HepG2 (cell line): ENCODE measurements around the gene EREG. TPM values are rescaled to one million over a fixed set of nuclear protein-coding genes. Genes with fewer than 3 reads are reported as not detected.

ENCODE experiments used
- ATAC-seq: fragments of 200-7000 bp; cut with Tn5 transposase; 3 replicates; pipeline ENCODE4 v1.9.1; 2020; ENCODE audit warnings: mild to moderate bottlenecking, moderate library complexity
- BruUV-seq: library from RNA; stranded (reverse); fragments of 400-500 nt; replicated peaks from 2 replicates; lab custom pipeline; 2021; lab: Mats Ljungman, UMichigan
- CTCF ChIA-PET: fragments of 300-600 bp; formaldehyde crosslinking; extraction: SDS; loops from one replicate; lab custom pipeline; 2021; ENCODE audit warnings: low total read pairs, inconsistent platforms, low intra/inter-chr PET ratio; lab: Yijun Ruan, JAX
- POLR2A ChIA-PET: fragments of 350-600 bp; sonication (Branson Sonifier 250); formaldehyde crosslinking; loops from one replicate; lab custom pipeline; 2020; ENCODE audit warnings: antibody characterized with exemption, inconsistent platforms; lab: Yijun Ruan, JAX
- DNase-seq: peaks from one replicate; pipeline ENCODE4 v3.0.0-alpha.2; 2015; ENCODE audit warnings: low spot score
- FAIRE-seq: peaks from 3 replicates; lab custom pipeline; 2011; peaks lifted over from hg19 to GRCh38; lab: Jason Lieb, UNC
- H2AFZ ChIP-seq: one replicate; pipeline ENCODE4 v1.6.1; 2011; ENCODE audit warnings: low read length, inconsistent platforms
- H3K27ac ChIP-seq: fragments of 300-600 bp; 3 replicates; pipeline ENCODE4 v1.8.0; 2011; ENCODE audit warnings: mixed run types, mild to moderate bottlenecking, mixed read lengths, low read length, inconsistent platforms; ENCODE audit not compliant: insufficient read depth; ENCODE audit errors: extremely low read length
- H3K27me3 ChIP-seq, 2 experiments: fragments of 200-600 bp in 1 of 2; 2 replicates in 1 of 2; 3 replicates in 1 of 2; pipeline versions ENCODE4 v1.6.0 to v1.8.0; 2011; ENCODE audit warnings: low read length in 2 of 2, mild to moderate bottlenecking in 2 of 2, moderate library complexity in 2 of 2, inconsistent platforms in 1 of 2; ENCODE audit not compliant: insufficient read depth in 2 of 2, control insufficient read depth in 1 of 2
- H3K36me3 ChIP-seq, 2 experiments: fragments of 200-600 bp in 1 of 2; replicated peaks in 1 of 2; 2 replicates in 1 of 2; 3 replicates in 1 of 2; pipeline versions ENCODE4 v1.5.1 to v1.8.0; 2011; ENCODE audit warnings: low read length in 2 of 2, inconsistent platforms in 1 of 2; ENCODE audit not compliant: insufficient read depth in 2 of 2, control insufficient read depth in 1 of 2
- H3K4me1 ChIP-seq: 2 replicates; pipeline ENCODE4 v1.5.1; 2012; ENCODE audit warnings: low read length, inconsistent platforms; ENCODE audit not compliant: insufficient read depth
- H3K4me2 ChIP-seq: 2 replicates; pipeline ENCODE4 v1.6.0; 2011; ENCODE audit warnings: low read depth, low read length, inconsistent platforms
- H3K4me3 ChIP-seq, 3 experiments: fragments of 200-600 bp in 1 of 3; sonication (generic), shearing (Covaris generic) in 1 of 3; replicated peaks in 1 of 3; 2 replicates each; pipeline ENCODE4 v1.5.1; 2011 to 2016; ENCODE audit warnings: low read length in 3 of 3, inconsistent platforms in 2 of 3, low read depth in 2 of 3, mild to moderate bottlenecking in 2 of 3, control low read depth in 1 of 3, mixed read lengths in 1 of 3; ENCODE audit not compliant: insufficient read depth in 1 of 3
- H3K79me2 ChIP-seq: one replicate; pipeline ENCODE4 v1.6.1; 2011; ENCODE audit warnings: low read length, inconsistent platforms; ENCODE audit not compliant: insufficient read depth
- H3K9ac ChIP-seq: 2 replicates; pipeline ENCODE4 v1.6.0; 2011; ENCODE audit warnings: mild to moderate bottlenecking, low read depth, low read length, inconsistent platforms; ENCODE audit not compliant: insufficient read depth
- H3K9me3 ChIP-seq: 2 replicates; pipeline ENCODE4 v1.5.1; 2012; ENCODE audit warnings: mild to moderate bottlenecking, low read length
- H4K20me1 ChIP-seq: 2 replicates; pipeline ENCODE4 v1.6.0; 2011; ENCODE audit warnings: inconsistent platforms, mild to moderate bottlenecking, low read length, moderate library complexity; ENCODE audit not compliant: insufficient read depth
- ATF7-NPFF ChIP-seq: sonication (generic); formaldehyde crosslinking; IDR thresholded peaks from 2 replicates; pipeline ENCODE4 v1.8.1; 2023; ENCODE audit warnings: mild to moderate bottlenecking, low read depth, missing genetic modification reagents, moderate library complexity
- BRCA1 ChIP-seq: sonication (generic); formaldehyde crosslinking; IDR thresholded peaks from 2 replicates; pipeline ENCODE4 v1.4.0; 2020; ENCODE audit warnings: missing genetic modification reagents
- CERS6 ChIP-seq: sonication (generic); formaldehyde crosslinking; IDR thresholded peaks from 2 replicates; pipeline ENCODE4 v1.5.0; 2020; ENCODE audit warnings: missing genetic modification reagents
- ERF ChIP-seq: IDR thresholded peaks from 2 replicates; pipeline ENCODE4 v1.6.1; 2018; ENCODE audit warnings: missing biosample characterization, missing genetic modification reagents
- MTF1 ChIP-seq: sonication (generic); formaldehyde crosslinking; IDR thresholded peaks from 2 replicates; pipeline ENCODE4 v1.5.0; 2020; ENCODE audit warnings: missing genetic modification reagents
- NCOR1 ChIP-seq: fragments of 200-600 bp; sonication (generic); IDR thresholded peaks from 2 replicates; pipeline ENCODE4 v1.7.0; 2017; ENCODE audit warnings: antibody characterized with exemption, low read length, borderline replicate concordance
- RBAK ChIP-seq: sonication (generic); formaldehyde crosslinking; IDR thresholded peaks from 2 replicates; pipeline ENCODE4 v1.5.1; 2020; ENCODE audit warnings: mild to moderate bottlenecking, missing genetic modification reagents
- SAP130 ChIP-seq: IDR thresholded peaks from 2 replicates; pipeline ENCODE4 v1.6.1; 2016; ENCODE audit warnings: low read depth
- TP53 ChIP-seq: sonication (generic); formaldehyde crosslinking; conservative IDR thresholded peaks from 2 replicates; pipeline ENCODE4 v1.4.0; 2020; ENCODE audit warnings: missing genetic modification reagents
- USF2 ChIP-seq, 2 experiments: sonication (generic) in 1 of 2; formaldehyde crosslinking in 1 of 2; IDR thresholded peaks; 2 replicates each; pipeline versions ENCODE4 v1.5.1 to v1.6.1; 2011 to 2020; ENCODE audit warnings: borderline replicate concordance in 1 of 2, low read depth in 1 of 2, low read length in 1 of 2, mild to moderate bottlenecking in 1 of 2, missing genetic modification reagents in 1 of 2, moderate library complexity in 1 of 2
- ZBTB8A ChIP-seq: sonication (generic); formaldehyde crosslinking; IDR thresholded peaks from 2 replicates; pipeline ENCODE4 v1.4.0; 2020; ENCODE audit warnings: mild to moderate bottlenecking, low read depth, missing genetic modification reagents, borderline replicate concordance
- ZNF205 ChIP-seq: IDR thresholded peaks from 2 replicates; pipeline ENCODE4 v1.6.1; 2018; ENCODE audit warnings: missing biosample characterization, missing genetic modification reagents
- ZNF354B ChIP-seq: sonication (generic); formaldehyde crosslinking; IDR thresholded peaks from 2 replicates; pipeline ENCODE4 v1.8.0; 2022; ENCODE audit warnings: mild to moderate bottlenecking, missing genetic modification reagents
- ZNF367 ChIP-seq: sonication (generic); formaldehyde crosslinking; IDR thresholded peaks from 2 replicates; pipeline ENCODE4 v1.4.0; 2020; ENCODE audit warnings: missing genetic modification reagents, borderline replicate concordance
- ZNF556 ChIP-seq: sonication (generic); formaldehyde crosslinking; IDR thresholded peaks from 2 replicates; pipeline ENCODE4 v1.4.0; 2020; ENCODE audit warnings: mild to moderate bottlenecking, missing genetic modification reagents, borderline replicate concordance
- ZNF776 ChIP-seq: sonication (generic); formaldehyde crosslinking; IDR thresholded peaks from 2 replicates; pipeline ENCODE4 v1.4.0; 2020; ENCODE audit warnings: mild to moderate bottlenecking, missing genetic modification reagents
- WGBS: methylation state at CpG from one replicate; pipeline ENCODE4 v1.1.6; 2017; ENCODE audit warnings: low lambda C conversion rate; 5-methylcytosine and 5-hydroxymethylcytosine counted together
- in situ Hi-C: cut with HindIII; loops from 2 replicates; pipeline ENCODE4 v1.10.0; 2017; ENCODE audit warnings: low pct_unique_long_range_greater_than_20kb; ENCODE audit not compliant: extremely low pct_ligation_motif_present
- intact Hi-C: fragments of 100-400 bp; cut with micrococcal nuclease; formaldehyde crosslinking; loops from one replicate; pipeline ENCODE4 v1.10.0; 2022; ENCODE audit not compliant: unreplicated experiment
- polyA plus RNA-seq, 8 experiments: library from polyadenylated mRNA; depleted of rRNA in 3 of 8; stranded (reverse) in 7 of 8; unstranded in 1 of 8; fragments of >200 nt; fragmentation: Illumina TruSeq in 4 of 8; extraction: Trizol in 4 of 8; gene quantifications; 2 replicates each; pipeline versions ENCODE4 v1.2.1 to v1.2.3, GENCODE V29; 2011 to 2016; ENCODE audit warnings: low read depth in 4 of 8, missing spikeins in 1 of 8, mixed read lengths in 1 of 8; ENCODE audit not compliant: insufficient read depth in 1 of 8
- total RNA-seq, 5 experiments: library from RNA; depleted of rRNA; stranded (reverse); fragments of >200 nt; fragmentation: Illumina TruSeq; extraction: Trizol; gene quantifications; 2 replicates each; pipeline ENCODE4 v1.2.3, GENCODE V29; 2016; ENCODE audit warnings: low read depth in 1 of 5
- TF ChIP-seq, protein P1 (sequence below): sonication (generic); formaldehyde crosslinking; IDR thresholded peaks from 2 replicates; pipeline ENCODE4 v1.5.0; 2020; ENCODE audit warnings: mild to moderate bottlenecking, missing genetic modification reagents, borderline replicate concordance

EREG gene
- total and polyA plus RNA-seq, 2 of the 13 experiments (the other 11 are each of a cell fraction or from before 2014, with no cell fraction given), result 0.11 to 0.13 TPM

DNA sequence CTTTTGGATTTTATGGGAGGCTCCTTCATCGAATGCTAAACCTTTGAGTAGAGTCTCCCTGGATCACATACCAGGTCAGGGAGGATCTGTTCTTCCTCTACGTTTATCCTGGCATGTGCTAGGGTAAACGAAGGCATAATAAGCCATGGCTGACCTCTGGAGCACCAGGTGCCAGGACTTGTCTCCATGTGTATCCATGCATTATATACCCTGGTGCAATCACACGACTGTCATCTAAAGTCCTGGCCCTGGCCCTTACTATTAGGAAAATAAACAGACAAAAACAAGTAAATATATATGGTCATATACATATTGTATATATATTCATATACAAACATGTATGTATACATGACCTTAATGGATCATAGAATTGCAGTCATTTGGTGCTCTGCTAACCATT, 21.2 kb downstream of the EREG start:
- POLR2A ChIA-PET, result no interaction called here
- Histone ChIP-seq H3K9ac (no peak overlapping the region), H3K27me3 (no peaks in the 10 kb centered on the region), H3K4me3 (no peak overlapping the region), H3K9me3 (no peaks in the 10 kb centered on the region), H2AFZ (no peak overlapping the region), H3K4me2 (no peak overlapping the region), H3K27ac (no peak overlapping the region), H4K20me1 (no peaks in the 10 kb centered on the region), H3K4me1 (no peaks in the 10 kb centered on the region)
- DNase-seq (no peak), ATAC-seq (no peak), FAIRE-seq (no peak)
- intact Hi-C loops (no loop called here), in situ Hi-C loops (no loop called here)
- WGBS, result 36% methylated on average over 3 of the region's 4 CpGs
- CTCF ChIA-PET, result no interaction called here
- TF ChIP-seq NCOR1, result no peak
- TF ChIP-seq USF2 (IDR thresholded peaks at IDR 0.05; ENCODE audit: low read depth, low read length), result no peak
- TF ChIP-seq USF2 (CRISPR knock-in tag; IDR thresholded peaks at IDR 0.05; ENCODE audit: borderline replicate concordance), result no peak
- TF ChIP-seq CERS6 (CRISPR knock-in tag), result no peak
- no peak for TF ChIP-seq ZNF205 (CRISPR knock-in tag)
- TF ChIP-seq MTF1 (CRISPR knock-in tag), result no peak
- no peak for TF ChIP-seq ZNF367
- TF ChIP-seq ZNF354B (CRISPR knock-in tag), result no peak
- no peak for TF ChIP-seq ZNF556 (CRISPR knock-in tag)
- no peak for TF ChIP-seq TP53 (CRISPR knock-in tag)
- TF ChIP-seq ATF7-NPFF (CRISPR knock-in tag), result no peak
- no peak for TF ChIP-seq ERF
- TF ChIP-seq RBAK (CRISPR knock-in tag), result no peak
- TF ChIP-seq SAP130 (CRISPR knock-in tag), result no peak
- no peak for TF ChIP-seq ZNF776 (CRISPR knock-in tag)
- TF ChIP-seq ZBTB8A, result no peak
- TF ChIP-seq, protein P1, sequence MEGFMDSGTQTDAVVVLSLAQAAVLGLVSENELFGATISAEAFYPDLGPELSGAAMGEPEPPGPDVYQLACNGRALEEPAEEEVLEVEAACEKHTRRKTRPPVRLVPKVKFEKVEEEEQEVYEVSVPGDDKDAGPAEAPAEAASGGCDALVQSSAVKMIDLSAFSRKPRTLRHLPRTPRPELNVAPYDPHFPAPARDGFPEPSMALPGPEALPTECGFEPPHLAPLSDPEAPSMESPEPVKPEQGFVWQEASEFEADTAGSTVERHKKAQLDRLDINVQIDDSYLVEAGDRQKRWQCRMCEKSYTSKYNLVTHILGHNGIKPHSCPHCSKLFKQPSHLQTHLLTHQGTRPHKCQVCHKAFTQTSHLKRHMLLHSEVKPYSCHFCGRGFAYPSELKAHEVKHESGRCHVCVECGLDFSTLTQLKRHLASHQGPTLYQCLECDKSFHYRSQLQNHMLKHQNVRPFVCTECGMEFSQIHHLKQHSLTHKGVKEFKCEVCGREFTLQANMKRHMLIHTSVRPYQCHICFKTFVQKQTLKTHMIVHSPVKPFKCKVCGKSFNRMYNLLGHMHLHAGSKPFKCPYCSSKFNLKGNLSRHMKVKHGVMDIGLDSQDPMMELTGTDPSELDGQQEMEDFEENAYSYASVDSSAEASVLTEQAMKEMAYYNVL (CRISPR knock-in tag), result no peak
- no peak for TF ChIP-seq BRCA1 (CRISPR knock-in tag)
- TF ChIP-seq, all 625 proteins: peak for 0
- Histone ChIP-seq H3K36me3 (no peaks in the 10 kb centered on the region), H3K79me2 (no peaks in the 10 kb centered on the region)
- BruUV-seq, result no TSS peak
